Myocyte (in vitro differentiated cells): ENCODE results near the gene ADRB1. TPM values are rescaled to one million over a fixed set of nuclear protein-coding genes. Genes with fewer than 3 reads are reported as not detected.
A peak's percentile ranks its signal among the peaks of the same experiment; 100 is the strongest.

Source experiments
- DNase-seq: peaks from one replicate; pipeline ENCODE4 v3.0.0-alpha.2; 2012; ENCODE audit warnings: low read depth
- total RNA-seq: library from RNA; depleted of rRNA; stranded (reverse); fragments of >200 nt; gene quantifications from 2 replicates; pipeline ENCODE4 v1.2.3, GENCODE V29; 2014

The ADRB1 gene
- total RNA-seq, 1 donor from 2014 or later = 0.67 TPM

- no peak for DNase-seq
Observed at GRCh38 chr10:114053946-114054345, 10.3 kb downstream of the ADRB1 start.

DNA sequence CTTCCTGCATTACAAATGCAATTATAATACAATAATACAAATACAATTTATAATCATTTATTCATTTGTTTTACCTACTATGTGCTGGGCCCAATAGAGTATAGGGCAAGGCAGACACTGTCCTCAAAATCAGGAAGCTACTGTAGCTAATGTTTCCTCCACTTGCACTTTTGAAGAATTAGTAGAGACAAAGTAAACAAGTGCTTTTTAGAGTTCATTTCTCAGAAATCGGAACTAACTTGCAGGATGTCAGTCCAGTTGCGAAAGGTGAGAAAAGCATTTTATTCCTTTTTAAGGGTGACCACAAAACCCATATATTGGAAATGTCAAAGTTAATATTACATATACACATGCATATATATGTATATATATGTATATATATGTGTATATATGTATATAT lies 14.2 kb downstream of the ADRB1 start:
- DNase-seq = no peak

- DNase-seq = peak; percentile 13
Observed at GRCh38 chr10:114058297-114058696, 14.6 kb downstream of the ADRB1 start.

- no peak for DNase-seq
Observed at GRCh38 chr10:114059561-114059960, 15.9 kb downstream of the ADRB1 start.

DNA sequence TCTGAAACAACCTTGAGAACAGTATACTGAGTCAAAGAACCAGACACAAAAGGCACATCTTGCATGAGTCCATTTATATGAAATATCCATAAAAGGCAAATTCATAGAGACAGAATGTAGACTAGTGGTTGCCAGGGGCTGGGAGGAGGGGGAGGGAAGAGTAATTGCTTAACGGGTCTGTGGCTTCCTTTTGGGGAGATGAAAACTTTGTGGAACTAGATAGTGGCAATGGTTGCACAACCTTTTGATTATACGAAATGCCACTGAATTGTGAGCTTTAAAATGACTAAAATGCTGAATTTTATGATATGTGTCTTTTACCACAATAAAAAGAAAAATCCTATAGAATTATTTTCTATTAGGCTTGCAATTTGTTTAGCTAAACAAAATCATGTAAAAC lies 16.8 kb downstream of the ADRB1 start:
- DNase-seq = no peak

DNA sequence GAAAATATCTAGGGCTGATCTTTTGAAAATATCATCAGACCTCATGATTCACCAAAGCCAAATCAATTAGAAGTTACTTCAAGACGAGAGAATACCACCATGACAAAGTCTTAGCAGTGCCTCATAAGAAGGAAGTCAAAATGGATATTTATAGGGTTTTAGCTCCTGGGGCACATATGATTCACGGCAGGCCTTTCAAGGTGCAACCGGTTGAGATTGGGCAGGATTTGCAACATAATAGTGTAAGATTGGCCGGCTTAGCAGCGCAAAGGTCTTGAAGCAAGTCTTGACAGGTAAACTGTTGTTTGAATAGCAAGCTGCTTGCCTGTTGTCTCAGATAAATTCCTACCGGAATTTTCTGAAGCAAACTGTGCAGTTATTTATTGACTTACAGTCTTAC lies 17.5 kb downstream of the ADRB1 start:
- no peak for DNase-seq

GRCh38 chr10:114061789-114062188 lies 18.1 kb downstream of the ADRB1 start:
- no peak for DNase-seq

DNA sequence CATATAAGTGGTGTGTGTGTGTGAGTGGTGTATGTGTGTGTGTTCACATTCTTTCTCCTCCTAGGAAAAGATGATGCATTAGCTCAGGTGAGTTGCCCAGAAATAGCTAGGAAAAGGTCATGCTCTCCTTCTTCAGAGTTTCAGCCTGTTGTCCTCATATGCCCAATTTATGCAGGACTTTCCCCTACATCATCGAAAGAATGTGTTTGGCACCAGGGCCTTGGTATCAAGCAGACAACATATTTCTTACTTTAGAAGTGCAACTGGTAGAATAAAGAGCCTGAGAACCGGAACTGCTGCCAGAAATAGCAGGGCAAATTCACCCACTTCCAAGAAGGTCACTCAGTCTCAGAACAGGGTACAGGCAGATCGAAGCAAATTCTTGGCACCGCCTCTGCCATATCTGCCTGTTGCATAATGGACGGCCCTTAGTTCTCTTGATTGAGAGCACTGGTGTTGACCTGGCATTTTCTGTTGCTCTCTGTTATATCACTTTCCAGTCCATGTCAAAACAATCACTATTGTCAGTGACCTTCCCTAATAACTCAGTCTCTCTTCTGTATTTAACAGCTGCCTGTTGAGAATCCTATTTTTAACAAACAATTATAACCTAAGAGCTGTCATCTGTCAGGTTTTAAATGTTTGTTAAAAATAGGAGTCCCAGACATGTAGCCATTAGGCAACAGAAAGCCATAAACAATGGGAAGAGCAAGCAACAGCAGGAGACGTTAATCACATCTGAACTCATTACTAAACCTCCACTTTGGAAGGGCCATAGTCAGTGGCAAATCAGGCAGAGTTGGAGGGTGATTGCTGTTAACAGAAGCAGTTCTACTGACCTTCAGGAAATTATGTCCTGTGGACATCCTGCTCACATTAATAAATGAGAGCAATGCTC lies 20.7 kb downstream of the ADRB1 start:
- peak; percentile 27 for DNase-seq

DNA sequence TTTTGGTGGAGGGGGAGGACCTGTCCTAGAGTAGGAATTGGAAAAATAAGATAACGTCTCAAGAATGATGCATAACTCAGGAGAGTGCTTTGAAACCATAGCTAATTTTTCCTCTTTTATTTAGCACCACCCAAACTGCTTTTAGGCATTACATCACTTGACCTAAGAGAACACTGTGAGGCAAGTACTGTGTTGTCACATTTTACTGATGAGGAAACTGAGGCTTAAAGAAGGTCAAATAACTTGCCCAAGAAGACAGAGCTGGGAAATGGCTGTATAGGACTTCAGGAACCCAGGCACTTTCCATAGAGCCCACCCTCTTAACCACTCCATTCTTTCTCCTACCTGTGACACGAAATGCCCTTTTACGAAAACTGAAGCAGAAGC lies 21.4 kb downstream of the ADRB1 start:
- DNase-seq = no peak

DNA sequence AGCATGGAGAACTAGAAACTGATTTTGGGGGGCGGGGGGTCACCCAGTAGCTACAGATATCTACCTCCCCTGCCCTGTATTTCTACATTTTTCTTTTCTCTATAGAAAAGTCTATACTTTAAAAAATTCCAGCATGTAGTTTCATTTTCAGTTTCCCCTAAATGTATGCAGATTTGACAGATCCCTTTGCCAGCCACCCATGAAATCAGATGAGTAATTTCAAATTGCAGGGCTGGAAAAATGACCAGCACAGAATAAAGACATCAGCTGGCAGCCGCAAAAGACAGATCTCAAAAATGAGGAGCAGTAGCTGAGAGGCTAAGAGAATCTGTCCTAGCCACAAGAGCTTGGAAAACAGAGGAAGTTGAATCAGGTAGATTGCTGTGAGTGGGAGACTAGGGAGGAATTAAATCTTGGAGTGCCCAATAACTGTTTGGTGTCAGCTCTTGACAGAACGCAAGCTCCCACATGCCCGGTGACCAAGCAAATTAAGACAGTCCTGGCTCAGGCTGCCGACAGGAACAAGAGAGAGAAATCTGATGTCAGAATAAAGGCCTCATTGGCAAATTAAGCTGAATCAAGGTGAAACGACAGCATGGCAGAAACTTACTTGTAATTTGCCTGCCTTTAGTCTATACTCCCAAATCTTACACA lies 24.5 kb downstream of the ADRB1 start:
- no peak for DNase-seq

- no peak for DNase-seq
Observed at GRCh38 chr10:114070710-114071109, 27.0 kb downstream of the ADRB1 start.

DNA sequence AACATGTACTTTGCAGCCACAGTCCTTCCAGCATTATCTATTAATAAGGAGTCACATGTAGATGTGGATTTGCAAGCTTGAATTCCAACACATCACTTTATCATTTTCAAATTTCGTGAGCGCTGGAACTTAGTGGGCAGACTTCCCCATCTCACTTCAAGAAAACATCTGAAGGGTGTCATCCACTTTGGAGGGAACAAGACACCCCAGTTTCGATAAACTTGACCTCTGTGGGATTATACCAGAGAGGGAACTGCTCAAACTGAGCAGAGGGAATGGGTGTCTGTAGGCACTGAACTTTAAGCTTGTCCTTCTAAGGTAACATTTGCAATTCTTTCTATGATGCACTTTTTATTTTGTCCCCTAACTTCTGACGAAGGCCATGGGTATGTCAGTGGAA lies 27.5 kb downstream of the ADRB1 start:
- no peak for DNase-seq

DNA sequence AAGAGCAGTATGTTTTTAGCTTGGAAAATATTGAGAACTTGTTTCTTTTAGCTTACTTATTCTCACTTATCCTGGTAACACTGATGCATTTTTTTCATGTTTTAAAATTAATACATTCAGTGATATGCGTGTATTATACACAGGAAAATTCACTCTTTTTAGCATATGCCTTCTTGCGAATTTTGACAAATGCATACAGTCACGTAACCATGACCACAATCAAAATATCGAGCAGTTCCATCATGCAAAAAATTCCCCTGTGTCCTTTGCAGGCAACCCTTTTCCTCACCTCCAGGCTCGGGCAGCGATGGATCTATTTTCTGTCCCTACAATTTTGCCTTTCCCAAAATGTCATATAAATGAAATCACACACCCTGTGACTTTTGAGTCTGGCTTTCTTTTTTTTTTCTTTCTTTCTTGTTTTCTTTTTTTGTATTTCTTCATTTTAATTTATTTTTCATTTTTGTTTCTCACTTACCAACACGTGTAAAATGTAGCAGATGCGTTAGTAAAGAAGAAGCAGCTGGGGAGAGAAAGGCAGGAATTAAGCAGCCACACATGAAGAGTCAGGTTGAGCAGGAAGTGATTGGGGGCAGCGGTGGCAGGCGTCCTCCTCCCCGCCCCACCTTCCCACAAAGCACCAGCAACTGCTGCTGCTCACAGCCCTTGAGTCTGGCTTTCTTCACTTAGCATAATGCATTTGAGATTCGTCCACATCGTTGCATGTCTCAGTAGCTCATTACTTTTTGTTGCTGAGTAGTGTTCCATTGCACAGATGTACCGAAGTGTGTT lies 29.9 kb downstream of the ADRB1 start:
- DNase-seq = no peak

- no peak for DNase-seq
Observed at GRCh38 chr10:114075093-114075492, 31.4 kb downstream of the ADRB1 start.

DNA sequence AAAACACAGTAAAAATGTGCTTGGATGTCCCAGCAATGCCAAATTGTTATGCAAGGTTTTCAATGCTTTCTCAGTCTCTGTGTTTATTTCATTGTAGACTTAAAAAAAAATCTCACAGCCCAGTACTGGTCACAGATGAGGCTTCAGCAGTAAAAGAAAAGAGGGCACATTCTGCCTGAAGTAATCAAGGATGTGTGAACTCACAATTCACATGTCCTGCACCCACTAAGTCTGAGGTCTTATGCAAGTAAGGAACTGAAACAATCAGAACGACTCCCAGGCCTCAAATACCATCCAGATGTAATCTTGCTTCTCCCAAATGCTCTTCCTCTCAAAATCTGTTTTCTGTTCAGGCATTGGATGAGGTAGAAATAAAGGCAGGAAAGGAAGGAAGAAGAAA lies 33.7 kb downstream of the ADRB1 start:
- DNase-seq = no peak

- DNase-seq = no peak
Observed at GRCh38 chr10:114077815-114078219, 34.2 kb downstream of the ADRB1 start.

GRCh38 chr10:114078346-114078745 lies 34.7 kb downstream of the ADRB1 start:
- no peak for DNase-seq

- no peak for DNase-seq
Observed at GRCh38 chr10:114079421-114079820, 35.8 kb downstream of the ADRB1 start.

DNA sequence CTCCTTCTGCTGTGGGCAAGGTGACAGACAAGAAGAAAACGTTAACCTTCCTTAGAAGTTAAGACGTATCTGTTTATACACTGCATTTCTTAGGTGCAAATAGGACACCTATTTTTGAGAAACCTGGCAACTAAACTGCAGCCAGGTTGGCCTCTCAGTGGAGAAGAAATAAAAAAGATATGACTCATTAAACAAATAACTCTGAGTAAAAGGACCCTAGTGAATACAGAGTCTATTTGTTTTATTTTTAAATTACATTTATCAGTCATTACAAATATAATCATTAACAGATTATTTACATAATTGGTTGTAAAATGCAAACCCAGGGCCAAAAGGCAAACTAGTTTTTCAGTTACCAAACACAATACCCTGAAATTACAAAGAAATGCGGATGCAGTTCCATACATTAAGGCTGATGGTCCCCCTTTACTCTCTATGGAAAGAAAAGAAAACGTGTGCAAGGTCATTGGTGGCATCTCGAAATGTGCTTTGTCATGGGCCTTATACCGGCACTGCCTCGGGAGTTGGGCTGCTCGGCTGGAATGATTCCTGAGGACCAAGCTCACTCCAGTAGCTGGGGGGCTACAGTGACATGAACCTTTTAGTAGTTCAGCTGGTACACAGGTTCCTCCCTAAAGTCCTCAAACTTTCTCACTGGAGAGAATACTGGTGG lies 38.4 kb downstream of the ADRB1 start:
- DNase-seq = no peak

- DNase-seq = no peak
Observed at GRCh38 chr10:114083040-114083439, 39.4 kb downstream of the ADRB1 start.

DNA sequence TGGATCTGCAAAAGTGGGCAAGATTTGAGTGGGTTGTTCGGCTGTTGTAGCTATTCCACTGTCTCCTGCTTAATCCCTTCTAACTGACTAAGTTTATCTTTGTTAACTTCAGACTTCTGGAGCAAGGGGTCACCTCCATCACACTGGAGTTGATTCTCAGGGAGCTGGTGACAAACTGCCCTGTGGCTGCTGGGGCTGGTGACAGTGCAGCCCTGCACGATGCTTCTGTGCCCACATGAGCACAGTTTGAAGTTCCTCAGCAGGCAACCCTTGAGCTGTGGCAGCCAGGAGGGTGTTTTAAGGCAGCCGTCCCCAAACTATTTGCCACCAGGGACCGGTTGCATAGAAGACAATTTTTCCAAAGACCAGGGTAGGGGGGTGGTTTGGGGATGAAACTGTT lies 40.5 kb downstream of the ADRB1 start:
- no peak for DNase-seq
